OCI-LY7 (cell line): ENCODE results near the gene TTYH1. TPM values are rescaled to one million over a fixed set of nuclear protein-coding genes. Genes with fewer than 3 reads are reported as not detected.

Experiments used
- BruUV-seq: library from RNA; stranded (reverse); fragments of 400-500 nt; replicated peaks from 2 replicates; lab custom pipeline; 2021; lab: Mats Ljungman, UMichigan
- CTCF ChIA-PET: fragments of 300-600 bp; sonication (Branson Sonifier 250); formaldehyde crosslinking; loops from one replicate; lab custom pipeline; 2022; ENCODE audit warnings: antibody characterized with exemption; ENCODE audit not compliant: unreplicated experiment; lab: Charles Lee
- POLR2A ChIA-PET: fragments of 300-600 bp; sonication (Branson Sonifier 250); formaldehyde crosslinking; loops from one replicate; lab custom pipeline; 2022; ENCODE audit warnings: antibody characterized with exemption; lab: Charles Lee
- DNase-seq: peaks from one replicate; pipeline ENCODE4 v3.0.0-alpha.2; 2015; ENCODE audit warnings: low spot score
- H2AFZ ChIP-seq: fragments of 200-600 bp; sonication (generic), shearing (Covaris generic); 2 replicates; pipeline ENCODE4 v1.6.1; 2014; ENCODE audit warnings: mild to moderate bottlenecking, antibody characterized with exemption, low read length, moderate library complexity
- H3K27ac ChIP-seq: fragments of 200-600 bp; sonication (generic); 2 replicates; pipeline ENCODE4 v1.5.1; 2014; ENCODE audit warnings: mixed run types, low read depth, mild to moderate bottlenecking, moderate library complexity, low read length, inconsistent platforms; ENCODE audit not compliant: poor library complexity, severe bottlenecking
- H3K36me3 ChIP-seq: fragments of 200-600 bp; sonication (generic); 2 replicates; pipeline ENCODE4 v1.6.1; 2014; ENCODE audit warnings: mild to moderate bottlenecking, antibody characterized with exemption, low read length, moderate library complexity, mixed read lengths; ENCODE audit not compliant: insufficient read depth
- H3K4me1 ChIP-seq: fragments of 200-600 bp; sonication (generic); 2 replicates; pipeline ENCODE4 v1.5.1; 2014; ENCODE audit warnings: mild to moderate bottlenecking, low read length; ENCODE audit not compliant: insufficient read depth, poor library complexity, severe bottlenecking
- H3K4me2 ChIP-seq: fragments of 200-600 bp; sonication (generic); 2 replicates; pipeline ENCODE4 v1.6.1; 2014; ENCODE audit warnings: mild to moderate bottlenecking, low read length
- H3K4me3 ChIP-seq: fragments of 200-600 bp; sonication (generic); 2 replicates; pipeline ENCODE4 v1.5.1; 2014; ENCODE audit warnings: mild to moderate bottlenecking, low read depth, low read length; ENCODE audit not compliant: poor library complexity, severe bottlenecking
- H3K79me2 ChIP-seq: fragments of 200-600 bp; sonication (generic); 2 replicates; pipeline ENCODE4 v1.6.1; 2016; ENCODE audit warnings: low read depth, mild to moderate bottlenecking, low read length, moderate library complexity, mixed read lengths; ENCODE audit not compliant: insufficient read depth
- H3K9me2 ChIP-seq: fragments of 200-600 bp; sonication (generic); 2 replicates; pipeline ENCODE4 v1.6.1; 2016; ENCODE audit warnings: mild to moderate bottlenecking, low read length, mixed read lengths; ENCODE audit not compliant: insufficient read depth
- H3K9me3 ChIP-seq: fragments of 200-600 bp; sonication (generic); 2 replicates; pipeline ENCODE4 v1.6.1; 2014; ENCODE audit warnings: mild to moderate bottlenecking, mixed run types, low read length, mixed read lengths
- H4K20me1 ChIP-seq: fragments of 200-600 bp; sonication (generic); 2 replicates; pipeline ENCODE4 v1.6.1; 2014; ENCODE audit warnings: mild to moderate bottlenecking, antibody characterized with exemption, low read length, moderate library complexity, mixed read lengths; ENCODE audit not compliant: insufficient read depth
- EZH2phosphoT487 ChIP-seq: fragments of 200-600 bp; sonication (generic); IDR thresholded peaks from 2 replicates; pipeline ENCODE4 v1.6.1; 2018; ENCODE audit warnings: low read depth, borderline replicate concordance, mild to moderate bottlenecking, mixed run types, antibody characterized with exemption, low read length, moderate library complexity, mixed read lengths
- intact Hi-C: fragments of 100-400 bp; cut with micrococcal nuclease; formaldehyde crosslinking; loops from one replicate; pipeline ENCODE4 v1.10.0; 2022; ENCODE audit not compliant: unreplicated experiment
- total RNA-seq, 2 experiments: library from RNA; depleted of rRNA in 1 of 2; stranded (reverse); fragments of >200 nt in 1 of 2; shearing (Covaris generic) in 1 of 2; gene quantifications; 2 replicates each; pipeline ENCODE4 v1.2.3, GENCODE V29; 2014 to 2022
- TF ChIP-seq, protein P1 (sequence below): fragments of 200-600 bp; sonication (generic); conservative IDR thresholded peaks from 2 replicates; pipeline ENCODE4 v1.5.1; 2014; ENCODE audit warnings: mild to moderate bottlenecking, antibody characterized with exemption, low read length, moderate library complexity, mixed read lengths

TTYH1 gene
- total RNA-seq, 2 experiments from 2014 or later: 0.53 TPM; not detected in 1

DNA sequence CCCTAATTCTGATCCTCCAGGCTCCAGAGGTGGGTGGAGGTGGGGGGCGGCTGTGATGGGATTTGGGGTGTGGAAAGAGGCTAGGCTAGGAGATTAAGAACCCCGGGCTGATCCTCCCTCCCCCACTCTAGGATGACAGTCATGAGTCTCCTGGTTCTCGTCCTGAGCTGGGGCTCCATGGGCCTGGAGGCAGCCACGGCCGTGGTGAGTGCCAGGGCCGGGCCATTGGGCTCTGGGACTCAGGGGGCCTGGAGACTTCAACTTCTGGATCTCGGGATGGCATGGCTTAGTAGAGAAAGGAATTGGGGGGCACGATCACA lies 13.9 kb downstream of the TTYH1 start:
- no peaks in the 10 kb centered on the region for H3K9me2 ChIP-seq
- no peak overlapping the region for H2AFZ ChIP-seq
- no peaks in the 10 kb centered on the region for H4K20me1 ChIP-seq
- no peak for DNase-seq
- TF ChIP-seq, protein P1, sequence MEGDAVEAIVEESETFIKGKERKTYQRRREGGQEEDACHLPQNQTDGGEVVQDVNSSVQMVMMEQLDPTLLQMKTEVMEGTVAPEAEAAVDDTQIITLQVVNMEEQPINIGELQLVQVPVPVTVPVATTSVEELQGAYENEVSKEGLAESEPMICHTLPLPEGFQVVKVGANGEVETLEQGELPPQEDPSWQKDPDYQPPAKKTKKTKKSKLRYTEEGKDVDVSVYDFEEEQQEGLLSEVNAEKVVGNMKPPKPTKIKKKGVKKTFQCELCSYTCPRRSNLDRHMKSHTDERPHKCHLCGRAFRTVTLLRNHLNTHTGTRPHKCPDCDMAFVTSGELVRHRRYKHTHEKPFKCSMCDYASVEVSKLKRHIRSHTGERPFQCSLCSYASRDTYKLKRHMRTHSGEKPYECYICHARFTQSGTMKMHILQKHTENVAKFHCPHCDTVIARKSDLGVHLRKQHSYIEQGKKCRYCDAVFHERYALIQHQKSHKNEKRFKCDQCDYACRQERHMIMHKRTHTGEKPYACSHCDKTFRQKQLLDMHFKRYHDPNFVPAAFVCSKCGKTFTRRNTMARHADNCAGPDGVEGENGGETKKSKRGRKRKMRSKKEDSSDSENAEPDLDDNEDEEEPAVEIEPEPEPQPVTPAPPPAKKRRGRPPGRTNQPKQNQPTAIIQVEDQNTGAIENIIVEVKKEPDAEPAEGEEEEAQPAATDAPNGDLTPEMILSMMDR: no peak
- no peak for TF ChIP-seq EZH2phosphoT487
- no peak overlapping the region for H3K4me3 ChIP-seq
- no peaks in the 10 kb centered on the region for H3K79me2 ChIP-seq
- no peak overlapping the region for H3K27ac ChIP-seq
- ChIA-PET POLR2A (no interaction called here), CTCF (no interaction called here)
- no peaks in the 10 kb centered on the region for H3K36me3 ChIP-seq
- intact Hi-C loops: no loop called here
- H3K4me1 ChIP-seq: no peaks in the 10 kb centered on the region
- H3K4me2 ChIP-seq: no peak overlapping the region
- H3K9me3 ChIP-seq: no peaks in the 10 kb centered on the region
- no TSS peak for BruUV-seq

DNA sequence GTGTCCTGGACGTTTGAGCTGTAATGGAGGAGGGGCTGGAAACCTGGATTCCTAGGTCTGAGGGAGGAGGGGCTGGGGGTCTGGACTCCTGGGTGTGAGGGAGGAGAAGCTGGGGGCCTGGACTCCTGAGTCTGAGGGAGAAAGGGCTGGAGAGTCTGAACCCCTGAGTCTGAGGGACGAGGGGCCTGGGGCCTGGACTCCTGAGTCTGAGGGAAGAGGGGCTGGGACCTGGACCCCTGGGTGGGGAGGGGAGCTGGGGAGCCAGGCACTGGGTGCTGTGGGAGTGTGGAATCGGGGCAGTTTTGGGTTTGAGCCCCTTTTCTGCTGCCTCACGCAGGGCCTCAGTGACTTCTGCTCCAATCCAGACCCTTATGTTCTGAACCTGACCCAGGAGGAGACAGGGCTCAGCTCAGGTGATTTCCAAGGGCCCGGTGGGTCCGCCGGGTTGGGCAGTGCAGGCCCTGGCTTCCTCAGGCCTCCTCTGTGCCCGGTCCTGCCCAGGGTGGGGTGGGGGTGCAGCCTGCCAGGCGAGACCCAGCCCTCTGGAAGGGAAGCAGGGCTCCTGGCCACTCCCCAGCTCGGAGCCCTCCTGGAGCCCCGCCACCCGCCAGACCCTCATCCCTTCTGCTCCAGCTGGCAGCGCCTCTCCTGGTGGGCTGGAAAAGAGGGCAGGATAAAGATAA lies 14.4 kb downstream of the TTYH1 start:
- H3K27ac ChIP-seq: no peak overlapping the region
- no peaks in the 10 kb centered on the region for H3K9me3 ChIP-seq
- CTCF ChIA-PET: no interaction called here
- POLR2A ChIA-PET: no interaction called here
- no peaks in the 10 kb centered on the region for H3K9me2 ChIP-seq
- DNase-seq: no peak
- no peak overlapping the region for H3K4me2 ChIP-seq
- no peaks in the 10 kb centered on the region for H3K79me2 ChIP-seq
- H4K20me1 ChIP-seq: no peaks in the 10 kb centered on the region
- no peaks in the 10 kb centered on the region for H3K36me3 ChIP-seq
- no peak overlapping the region for H3K4me3 ChIP-seq
- BruUV-seq: no TSS peak
- no peak overlapping the region for H2AFZ ChIP-seq
- TF ChIP-seq EZH2phosphoT487: no peak
- TF ChIP-seq, protein P1: no peak
- intact Hi-C loops: no loop called here
- peaks cover under 1% of the 10 kb centered on the region for H3K4me1 ChIP-seq
